Central memory CD8-positive, alpha-beta T cell (primary cell): ENCODE data around the gene LRRC3B.

Experiments used
- ATAC-seq: fragments of 150-1000 bp; cut with Tn5 transposase; replicated peaks from 2 replicates; pipeline ENCODE4 v1.10.0; 2022; ENCODE audit warnings: mild to moderate bottlenecking, moderate FRiP score, moderate number of reproducible peaks; ENCODE audit not compliant: poor library complexity, severe bottlenecking; ENCODE audit errors: extremely low read depth
- DNase-seq, 2 donors: peaks; one replicate each; pipeline ENCODE4 v3.0.0; 2021; ENCODE audit warnings: low spot score in 2 of 2
- H3K27ac Mint-ChIP-seq: one replicate; pipeline ENCODE4 v1.8.0; 2022; ENCODE audit warnings: low read depth, mild to moderate bottlenecking, moderate library complexity, mixed read lengths
- H3K27me3 Mint-ChIP-seq: one replicate; pipeline ENCODE4 v1.8.0; 2022; ENCODE audit warnings: mixed read lengths
- H3K36me3 Mint-ChIP-seq: one replicate; pipeline ENCODE4 v1.8.0; 2022; ENCODE audit warnings: mild to moderate bottlenecking, moderate library complexity, mixed read lengths; ENCODE audit not compliant: insufficient read depth
- H3K4me1 Mint-ChIP-seq: one replicate; pipeline ENCODE4 v1.8.0; 2022; ENCODE audit warnings: mixed read lengths
- H3K4me3 Mint-ChIP-seq: one replicate; pipeline ENCODE4 v1.8.0; 2022; ENCODE audit warnings: mild to moderate bottlenecking, moderate library complexity, mixed read lengths
- H3K9me3 Mint-ChIP-seq: one replicate; pipeline ENCODE4 v1.8.0; 2022; ENCODE audit warnings: mixed read lengths

Gene LRRC3B

DNA sequence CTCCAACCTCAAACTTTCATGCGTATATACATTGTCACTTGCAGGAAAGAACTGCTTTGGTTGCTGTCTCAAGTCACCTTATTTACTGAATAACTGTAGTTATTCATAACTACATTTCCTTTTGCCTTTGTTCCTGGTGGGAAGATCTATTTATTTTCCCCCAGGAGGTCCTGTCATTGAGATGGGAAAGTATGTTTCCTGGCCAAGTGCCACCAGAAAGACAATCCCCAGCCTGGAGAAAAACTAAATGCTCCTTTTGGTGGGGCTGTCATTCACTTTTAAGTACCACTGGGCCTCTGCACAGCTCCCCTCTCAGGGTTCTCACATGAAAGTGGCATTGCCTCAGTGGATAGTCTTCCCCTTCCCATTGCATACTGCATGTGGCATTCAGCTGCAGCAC is 59.8 kb downstream of the LRRC3B start:
- Mint-ChIP-seq H3K27me3 (no peaks in the 10 kb centered on the region), H3K27ac (no peak overlapping the region)

DNA sequence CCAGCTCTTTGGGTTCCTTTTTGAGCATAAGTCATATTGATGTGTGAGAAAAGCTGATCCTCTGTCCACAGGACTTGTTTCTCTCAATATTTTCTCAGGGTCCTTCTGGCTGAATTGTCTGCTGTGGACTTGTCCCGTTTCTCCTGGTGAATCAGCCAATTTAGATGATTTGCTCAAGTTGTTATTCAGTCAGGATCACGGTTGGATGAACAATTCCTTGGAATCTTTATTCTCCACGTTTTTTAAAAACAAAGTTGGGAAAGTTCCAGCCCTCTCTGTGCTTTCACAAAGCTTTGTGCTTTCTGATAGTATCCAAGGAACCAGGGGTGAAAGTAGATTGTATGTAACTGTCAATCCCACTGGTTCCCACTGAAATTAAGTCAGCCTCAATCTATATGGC is 61.3 kb downstream of the LRRC3B start:
- H3K9me3 Mint-ChIP-seq, result peaks cover 25% of the 10 kb centered on the region
- ATAC-seq (no peak), DNase-seq (no peak)
- no peak overlapping the region for H3K4me3 Mint-ChIP-seq
- H3K27ac Mint-ChIP-seq, result no peak overlapping the region
- H3K27me3 Mint-ChIP-seq, result no peaks in the 10 kb centered on the region
- H3K4me1 Mint-ChIP-seq, result no peaks in the 10 kb centered on the region
- no peaks in the 10 kb centered on the region for H3K36me3 Mint-ChIP-seq

More for the DNA sequence above, 59.8 kb downstream of the LRRC3B start:
- ATAC-seq, result no peak
- Mint-ChIP-seq H3K4me3 (no peak overlapping the region), H3K36me3 (no peaks in the 10 kb centered on the region), H3K4me1 (no peaks in the 10 kb centered on the region), H3K9me3 (peaks cover 20% of the 10 kb centered on the region)
- DNase-seq, result no peak

DNA sequence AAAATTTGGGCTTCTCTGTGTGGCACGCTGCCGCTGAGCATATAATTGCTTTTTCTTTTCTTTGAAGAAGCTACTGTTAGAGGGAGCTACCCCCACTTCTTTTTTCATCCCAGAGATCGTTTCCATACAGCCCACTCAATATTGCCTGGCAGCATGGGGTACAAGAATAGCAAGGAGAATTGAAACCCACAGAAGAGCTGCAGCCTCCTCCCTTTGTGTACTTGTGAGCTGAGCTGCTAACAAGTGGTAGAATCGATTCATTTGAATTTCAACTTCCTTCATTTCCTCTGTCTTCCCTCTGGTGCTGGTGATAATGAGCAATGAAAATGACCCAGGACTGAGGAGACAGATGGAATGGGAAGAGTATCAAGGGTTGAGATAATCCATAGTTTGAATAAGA is 64.9 kb downstream of the LRRC3B start:
- H3K27ac Mint-ChIP-seq, result no peak overlapping the region
- H3K9me3 Mint-ChIP-seq, result peaks cover 13% of the 10 kb centered on the region
- no peaks in the 10 kb centered on the region for H3K36me3 Mint-ChIP-seq
- DNase-seq (no peak), ATAC-seq (no peak)
- no peak overlapping the region for H3K4me3 Mint-ChIP-seq
- no peaks in the 10 kb centered on the region for H3K27me3 Mint-ChIP-seq
- no peaks in the 10 kb centered on the region for H3K4me1 Mint-ChIP-seq

DNA sequence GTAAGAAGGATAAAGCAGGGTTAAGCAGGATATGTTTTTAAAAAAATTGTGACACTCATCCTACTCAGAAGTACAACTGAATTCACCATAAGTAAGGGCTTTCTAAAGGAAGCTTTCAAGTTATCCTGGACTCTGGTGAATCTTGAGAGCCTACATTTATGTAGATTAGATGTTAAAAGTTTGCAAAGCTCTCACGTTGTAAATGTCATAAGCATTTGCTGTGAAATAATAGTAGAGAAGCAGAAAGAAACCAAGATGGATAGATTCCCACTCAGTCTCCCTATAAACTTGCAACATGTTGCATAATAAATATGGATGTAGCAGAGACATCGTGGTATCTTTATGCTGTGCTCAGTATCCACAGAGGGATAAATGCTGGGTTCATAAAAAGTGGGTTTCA is 77.0 kb downstream of the LRRC3B start:
- Mint-ChIP-seq H3K36me3 (no peaks in the 10 kb centered on the region), H3K27ac (no peak overlapping the region), H3K9me3 (peaks cover 23% of the 10 kb centered on the region), H3K4me1 (no peaks in the 10 kb centered on the region), H3K27me3 (no peaks in the 10 kb centered on the region), H3K4me3 (no peak overlapping the region)
- no peak for DNase-seq
- no peak for ATAC-seq

DNA sequence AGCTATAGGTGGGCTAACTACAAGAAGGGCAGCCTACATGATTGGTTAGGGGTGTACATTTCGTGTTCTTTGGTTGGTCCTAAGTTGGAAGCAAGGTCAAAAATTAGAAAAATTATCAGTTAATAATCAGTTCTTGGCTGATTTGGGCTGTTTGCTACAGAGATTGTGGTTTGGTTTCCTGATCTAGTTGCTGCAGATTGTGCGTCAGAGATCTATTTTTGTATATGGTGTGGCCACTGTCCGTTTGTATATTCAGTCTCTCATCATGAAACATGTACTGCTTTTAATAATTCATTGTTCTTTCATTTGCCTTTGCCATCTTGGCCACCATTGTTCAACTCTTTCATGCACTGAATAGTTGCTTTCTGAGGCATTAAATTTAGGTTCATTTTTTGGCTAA is 80.9 kb downstream of the LRRC3B start:
- no peaks in the 10 kb centered on the region for H3K4me1 Mint-ChIP-seq
- H3K9me3 Mint-ChIP-seq, result peaks cover 12% of the 10 kb centered on the region

DNA sequence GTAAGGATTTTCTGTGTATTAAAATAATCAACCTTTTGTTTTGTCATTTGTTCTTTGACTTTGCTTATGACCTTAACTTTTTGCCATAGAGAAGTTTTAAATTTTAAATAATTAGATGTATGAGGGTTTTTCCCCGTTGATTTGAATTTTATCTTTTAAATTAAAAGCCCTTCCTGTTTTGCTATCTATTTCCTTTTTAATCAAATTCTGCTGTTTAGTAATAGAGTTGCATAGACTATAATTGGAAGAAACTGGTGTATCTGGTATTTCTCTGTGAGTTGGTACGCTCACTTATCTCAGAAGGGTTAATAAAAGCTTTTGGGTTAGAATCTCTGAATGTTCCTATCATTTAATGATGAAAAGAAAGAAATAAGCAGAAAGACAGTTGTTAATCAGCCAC is 82.2 kb downstream of the LRRC3B start:
- Mint-ChIP-seq H3K27ac (no peak overlapping the region), H3K9me3 (peaks cover 12% of the 10 kb centered on the region), H3K36me3 (no peaks in the 10 kb centered on the region), H3K4me3 (no peak overlapping the region), H3K4me1 (no peaks in the 10 kb centered on the region), H3K27me3 (no peaks in the 10 kb centered on the region)
- DNase-seq (no peak), ATAC-seq (no peak)

More for the DNA sequence above, 80.9 kb downstream of the LRRC3B start:
- DNase-seq, result no peak
- no peak overlapping the region for H3K27ac Mint-ChIP-seq
- no peak overlapping the region for H3K4me3 Mint-ChIP-seq
- H3K27me3 Mint-ChIP-seq, result no peaks in the 10 kb centered on the region
- H3K36me3 Mint-ChIP-seq, result no peaks in the 10 kb centered on the region
- no peak for ATAC-seq

DNA sequence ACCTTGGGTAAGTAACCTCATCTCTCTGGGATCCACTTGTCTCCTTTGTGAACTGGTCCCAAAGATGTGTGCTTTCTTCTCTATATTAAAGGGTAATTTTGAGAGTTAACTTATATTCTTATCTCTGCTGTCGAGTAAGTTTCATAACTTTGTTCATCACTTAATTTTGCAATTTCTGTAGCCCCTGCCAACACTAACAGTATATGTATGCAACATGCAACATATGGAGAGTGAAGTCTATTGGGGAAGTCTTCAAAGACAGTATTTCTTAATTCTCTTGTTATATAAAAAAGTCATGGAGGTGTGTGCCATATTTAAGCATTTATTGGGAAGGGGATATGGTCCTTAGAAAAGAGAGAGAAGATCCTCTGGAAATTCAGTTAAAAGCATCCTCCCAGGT is 85.9 kb downstream of the LRRC3B start:
- ATAC-seq, result no peak
- Mint-ChIP-seq H3K4me1 (no peaks in the 10 kb centered on the region), H3K27ac (no peak overlapping the region), H3K4me3 (no peak overlapping the region), H3K9me3 (peaks cover under 1% of the 10 kb centered on the region), H3K27me3 (no peaks in the 10 kb centered on the region), H3K36me3 (no peaks in the 10 kb centered on the region)
- DNase-seq, result no peak

DNA sequence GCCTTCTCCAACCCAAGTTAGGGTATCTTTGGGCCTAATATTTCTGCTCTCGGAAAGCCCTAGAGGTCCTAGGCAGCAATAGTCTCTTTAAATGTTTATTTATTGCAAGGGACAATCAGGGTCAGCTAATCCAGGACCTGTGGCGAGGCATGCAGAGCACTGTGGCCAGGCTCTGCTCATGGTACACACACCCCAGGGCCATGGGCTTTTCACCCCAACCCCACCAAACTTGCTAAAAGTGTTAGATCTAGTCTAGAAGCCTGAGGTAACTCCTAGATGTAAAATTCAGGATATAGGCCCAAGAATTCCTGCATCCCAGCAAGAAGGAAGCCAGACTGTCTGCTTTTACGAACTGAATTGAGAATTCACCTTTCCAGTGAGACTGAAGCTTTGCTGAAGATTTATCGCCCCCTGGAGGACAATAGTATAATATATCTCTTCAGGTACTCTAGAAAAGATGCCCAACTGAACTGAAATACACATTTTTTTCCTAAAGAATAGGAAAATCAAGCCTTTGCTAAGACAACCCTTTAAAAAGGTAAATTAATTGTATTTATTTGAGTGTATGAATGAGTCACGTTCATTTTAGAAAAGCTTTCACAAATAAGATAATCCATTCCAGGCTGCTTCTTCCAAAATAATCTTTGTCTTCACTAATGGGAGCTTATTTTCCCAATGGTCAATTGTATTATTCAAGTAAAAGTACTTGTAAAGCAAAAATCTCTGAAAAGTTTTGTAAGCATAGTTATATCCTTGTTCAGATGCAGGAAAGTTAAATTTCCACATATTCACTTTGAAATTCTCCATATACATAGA is 89.8 kb downstream of the LRRC3B start:
- Mint-ChIP-seq H3K4me1 (no peaks in the 10 kb centered on the region), H3K27me3 (no peaks in the 10 kb centered on the region), H3K36me3 (no peaks in the 10 kb centered on the region), H3K27ac (no peak overlapping the region), H3K9me3 (peaks cover 5% of the 10 kb centered on the region), H3K4me3 (no peak overlapping the region)
- ATAC-seq (no peak), DNase-seq (no peak)

DNA sequence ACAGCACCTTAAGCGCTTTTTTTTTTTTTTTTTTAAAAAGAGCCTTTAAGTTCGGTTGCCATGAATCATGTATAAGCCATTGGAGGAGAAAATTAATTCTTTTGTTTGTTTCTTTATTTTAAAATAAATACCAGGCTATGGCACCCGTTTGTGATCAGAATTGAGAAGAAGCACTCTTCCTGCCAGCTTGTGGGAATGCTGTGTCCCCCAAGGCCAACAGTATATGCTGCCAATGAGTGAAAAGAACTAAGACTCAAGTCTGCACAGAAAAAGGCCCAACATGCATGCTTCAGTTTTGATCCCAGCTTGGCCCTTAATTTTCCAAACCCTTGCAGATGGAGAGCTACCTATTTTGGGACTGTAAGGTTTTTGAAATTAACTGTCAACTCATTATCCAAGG is 90.5 kb downstream of the LRRC3B start:
- Mint-ChIP-seq H3K9me3 (peaks cover 5% of the 10 kb centered on the region), H3K4me1 (no peaks in the 10 kb centered on the region), H3K27ac (no peak overlapping the region), H3K36me3 (no peaks in the 10 kb centered on the region), H3K4me3 (no peak overlapping the region), H3K27me3 (no peaks in the 10 kb centered on the region)
- no peak for DNase-seq
- ATAC-seq, result no peak

DNA sequence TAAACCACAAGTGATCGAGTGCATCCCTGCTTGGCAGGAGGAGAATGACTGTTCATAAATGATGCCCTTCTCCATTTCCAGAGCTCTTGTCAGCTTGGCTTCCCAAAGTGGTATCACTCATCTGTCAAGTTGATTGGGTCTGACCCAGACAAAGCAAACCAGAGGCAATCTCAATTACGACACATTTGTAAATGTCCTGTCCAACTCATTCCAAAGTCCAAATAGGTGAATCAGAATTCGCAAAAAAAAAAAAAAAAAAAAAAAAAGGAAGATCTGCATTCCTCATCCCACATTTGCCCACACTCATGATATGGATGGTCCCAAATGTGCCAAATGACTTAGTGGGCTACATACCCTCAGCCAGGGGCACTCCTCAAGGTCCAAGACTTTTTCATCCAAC is 91.9 kb downstream of the LRRC3B start:
- Mint-ChIP-seq H3K9me3 (peaks cover 5% of the 10 kb centered on the region), H3K27me3 (no peaks in the 10 kb centered on the region), H3K36me3 (no peaks in the 10 kb centered on the region), H3K4me1 (no peaks in the 10 kb centered on the region), H3K27ac (no peak overlapping the region), H3K4me3 (no peak overlapping the region)
- ATAC-seq (no peak), DNase-seq (no peak)

DNA sequence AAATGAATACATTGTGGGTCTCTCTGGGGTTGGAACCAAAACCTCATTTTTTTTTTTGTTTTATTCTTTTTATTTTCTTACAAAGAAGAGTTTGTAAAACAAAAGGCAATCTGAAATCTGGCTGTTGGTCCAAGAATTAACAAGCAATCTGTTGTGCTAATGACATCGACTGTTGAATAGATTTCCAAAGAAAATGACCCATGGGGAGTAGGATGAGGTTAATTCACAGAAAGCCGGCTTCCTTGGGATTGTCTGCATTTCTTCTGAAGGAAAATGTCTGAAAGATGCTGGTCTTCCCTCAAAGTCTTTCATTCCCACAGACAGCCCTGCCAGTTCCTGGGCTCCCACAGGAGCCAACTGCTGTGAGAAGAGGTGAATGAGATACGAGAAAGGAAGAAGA is 92.9 kb downstream of the LRRC3B start:
- Mint-ChIP-seq H3K27ac (no peak overlapping the region), H3K4me1 (no peaks in the 10 kb centered on the region), H3K9me3 (peaks cover 5% of the 10 kb centered on the region), H3K4me3 (no peak overlapping the region), H3K27me3 (no peaks in the 10 kb centered on the region), H3K36me3 (no peaks in the 10 kb centered on the region)
- ATAC-seq (no peak), DNase-seq (no peak)

DNA sequence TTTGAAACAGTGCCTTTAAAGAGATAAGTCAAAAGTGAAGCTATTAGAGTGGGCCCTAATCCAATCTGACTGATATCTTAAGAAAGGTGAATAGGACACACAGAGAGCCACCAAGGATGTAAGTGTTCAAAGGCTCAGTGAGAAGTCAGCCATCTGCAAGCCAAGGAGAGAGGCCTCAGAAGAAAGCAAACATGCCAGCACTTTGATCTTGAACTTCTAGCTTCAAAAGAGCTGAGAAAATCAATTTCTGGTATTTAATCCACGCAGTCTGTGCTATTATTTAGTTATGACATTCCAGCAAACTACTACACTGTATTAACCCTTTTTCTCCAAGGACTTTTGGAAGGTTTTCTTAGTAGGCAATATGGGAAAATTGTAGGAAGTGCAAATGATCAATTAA is 95.7 kb downstream of the LRRC3B start:
- DNase-seq, result no peak
- no peaks in the 10 kb centered on the region for H3K36me3 Mint-ChIP-seq
- ATAC-seq, result no peak

DNA sequence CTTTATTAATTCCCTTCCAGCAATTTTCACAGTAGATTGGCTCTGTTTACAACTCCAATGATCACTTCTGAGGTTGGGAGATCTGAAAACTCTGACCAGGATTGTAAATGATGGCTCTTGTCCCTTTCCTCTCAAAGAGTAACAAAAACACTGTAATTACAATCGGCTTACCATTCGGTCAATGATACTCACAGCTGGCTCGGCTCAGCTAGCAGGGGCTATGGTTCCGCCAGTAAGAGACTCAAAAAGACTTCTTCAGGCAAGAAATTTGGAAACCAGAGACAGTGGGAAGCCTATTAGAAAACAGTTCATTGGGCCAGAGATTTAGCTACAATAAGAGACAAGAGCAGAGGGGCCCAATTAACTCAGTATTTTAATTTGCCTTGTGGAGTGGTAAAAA is 96.6 kb downstream of the LRRC3B start:
- ATAC-seq (no peak), DNase-seq (no peak)
- no peak overlapping the region for H3K27ac Mint-ChIP-seq
- H3K9me3 Mint-ChIP-seq, result peaks cover 5% of the 10 kb centered on the region
- no peaks in the 10 kb centered on the region for H3K4me1 Mint-ChIP-seq
- H3K27me3 Mint-ChIP-seq, result no peaks in the 10 kb centered on the region
- H3K36me3 Mint-ChIP-seq, result no peaks in the 10 kb centered on the region
- H3K4me3 Mint-ChIP-seq, result no peak overlapping the region

More for the DNA sequence above, 95.7 kb downstream of the LRRC3B start:
- no peaks in the 10 kb centered on the region for H3K27me3 Mint-ChIP-seq
- H3K4me1 Mint-ChIP-seq, result no peaks in the 10 kb centered on the region
- H3K9me3 Mint-ChIP-seq, result peaks cover 5% of the 10 kb centered on the region
- H3K27ac Mint-ChIP-seq, result no peak overlapping the region
- no peak overlapping the region for H3K4me3 Mint-ChIP-seq
